ENCODE measurements around the gene C3orf38.

GRCh38 chr3:88189361-88189810 is 39.6 kb downstream of the C3orf38 start:
- TF ChIP-seq POLR2A (IDR thresholded peaks at IDR 0.05) (no peak), CTCF (IDR thresholded peaks at IDR 0.05) (no peak)

All from lower leg skin (tissue), 3 donors.